ENCODE data around the gene PCSK1. TPM values are rescaled to one million over a fixed set of nuclear protein-coding genes. Genes with fewer than 3 reads are reported as not detected.

PCSK1 gene
- total RNA-seq, result not detected in 2 replicates

GRCh38 chr5:96433066-96433447 is at the start of gene PCSK1:
Gene PCSK1 (minus strand): TSS chr5:96433248. CDS start chr5:96433042, 206 bp downstream.
- H3K27me3 Mint-ChIP-seq, result peaks cover 60% of the 10 kb centered on the region
- peaks cover 30% of the 10 kb centered on the region for H3K9me3 Mint-ChIP-seq
- no peak for DNase-seq
- H3K4me1 Mint-ChIP-seq, result peaks cover 12% of the 10 kb centered on the region
- no peaks in the 10 kb centered on the region for H3K36me3 Mint-ChIP-seq (ENCODE audit: low read depth)
- no peak within 1 kb of the TSS for H3K27ac Mint-ChIP-seq
- no peak within 1 kb of the TSS for H3K4me3 Mint-ChIP-seq
- intact Hi-C loops (cut with micrococcal nuclease), result loop anchor here (10.0 kb wide), 2 partner anchors 162 to 578 kb away; no protein-coding TSS in a partner anchor

DNA sequence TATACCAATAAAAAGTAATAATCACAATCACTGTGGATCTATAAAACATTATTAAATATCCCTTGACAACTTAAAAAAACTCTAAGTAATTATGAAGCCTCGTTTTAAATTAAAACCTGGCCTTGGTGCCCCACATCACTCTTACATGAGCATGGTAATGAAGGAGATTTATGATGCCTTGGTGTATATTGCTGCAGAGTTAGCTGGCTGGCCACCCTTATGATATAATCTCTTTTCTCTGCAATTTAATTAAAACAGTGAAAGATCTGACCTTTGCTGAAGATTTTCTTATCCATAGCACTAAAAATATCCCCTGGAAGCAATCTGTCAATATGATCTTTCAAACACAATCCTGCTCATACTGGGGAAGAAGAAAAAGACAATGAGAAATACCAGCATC is 48.8 kb upstream of the PCSK1 start:
- intact Hi-C loops (cut with micrococcal nuclease), result no loop called here
- no peak overlapping the region for H3K27ac Mint-ChIP-seq
- no peaks in the 10 kb centered on the region for H3K36me3 Mint-ChIP-seq (ENCODE audit: low read depth)
- H3K4me3 Mint-ChIP-seq, result no peak overlapping the region
- DNase-seq, result no peak
- H3K27me3 Mint-ChIP-seq, result peaks cover 1% of the 10 kb centered on the region
- no peaks in the 10 kb centered on the region for H3K9me3 Mint-ChIP-seq
- no peaks in the 10 kb centered on the region for H3K4me1 Mint-ChIP-seq

DNA sequence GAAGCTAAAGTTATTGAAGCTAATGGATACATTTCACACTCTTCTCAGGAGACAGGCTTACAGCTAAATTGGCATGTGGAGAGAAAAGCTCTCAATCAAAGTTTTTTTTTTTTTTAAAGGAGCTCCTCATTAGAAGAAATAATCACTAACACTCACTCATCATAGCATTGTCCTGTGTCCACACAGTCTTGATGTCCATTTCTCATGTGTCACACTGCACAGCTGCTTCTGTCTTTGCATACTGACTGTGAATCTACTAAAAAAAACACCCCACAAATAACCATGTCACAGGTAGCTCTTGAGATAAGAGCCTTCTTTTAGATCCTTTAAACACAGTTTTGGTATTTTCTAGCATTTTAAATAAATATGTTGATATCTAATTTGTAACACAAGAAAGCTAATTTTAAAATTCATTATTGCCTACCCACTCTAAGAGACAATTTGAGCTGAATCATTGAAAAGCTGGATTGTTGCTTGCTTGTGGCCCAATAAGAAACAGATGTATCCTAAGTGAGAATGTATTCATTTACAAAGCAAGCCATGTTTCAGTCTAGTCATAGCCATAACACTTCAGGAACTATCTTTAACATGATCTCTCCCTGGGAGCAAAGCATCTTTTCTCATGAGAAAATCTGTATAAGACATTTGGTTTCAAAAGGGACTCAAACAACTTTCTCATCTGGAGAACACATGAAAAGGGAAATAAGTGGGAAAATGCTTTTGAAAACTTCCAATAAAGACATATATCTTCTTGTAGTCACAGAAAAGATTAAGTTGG is 48.1 kb upstream of the PCSK1 start:
- Mint-ChIP-seq H3K9me3 (no peaks in the 10 kb centered on the region), H3K27ac (no peak overlapping the region), H3K4me3 (no peak overlapping the region), H3K27me3 (no peaks in the 10 kb centered on the region), H3K36me3 (ENCODE audit: low read depth) (no peaks in the 10 kb centered on the region), H3K4me1 (no peaks in the 10 kb centered on the region)
- DNase-seq, result no peak
- intact Hi-C loops (cut with micrococcal nuclease), result no loop called here

GRCh38 chr5:96478983-96479382 is 45.9 kb upstream of the PCSK1 start:
- no peaks in the 10 kb centered on the region for H3K27me3 Mint-ChIP-seq
- intact Hi-C loops (cut with micrococcal nuclease), result no loop called here
- no peaks in the 10 kb centered on the region for H3K4me1 Mint-ChIP-seq
- H3K27ac Mint-ChIP-seq, result no peak overlapping the region
- H3K36me3 Mint-ChIP-seq (ENCODE audit: low read depth), result no peaks in the 10 kb centered on the region
- no peak overlapping the region for H3K4me3 Mint-ChIP-seq
- DNase-seq, result no peak
- H3K9me3 Mint-ChIP-seq, result no peaks in the 10 kb centered on the region

- no peaks in the 10 kb centered on the region for H3K36me3 Mint-ChIP-seq (ENCODE audit: low read depth)
- H3K4me3 Mint-ChIP-seq, result no peak overlapping the region
- H3K27me3 Mint-ChIP-seq, result peaks cover 6% of the 10 kb centered on the region
- no peaks in the 10 kb centered on the region for H3K4me1 Mint-ChIP-seq
- no peak overlapping the region for H3K27ac Mint-ChIP-seq
- H3K9me3 Mint-ChIP-seq, result no peaks in the 10 kb centered on the region
- intact Hi-C loops (cut with micrococcal nuclease), result no loop called here
- no peak for DNase-seq
Observed at GRCh38 chr5:96476654-96477053, 43.6 kb upstream of the PCSK1 start.

GRCh38 chr5:96474073-96474472 is 41.0 kb upstream of the PCSK1 start:
- H3K9me3 Mint-ChIP-seq, result no peaks in the 10 kb centered on the region

GRCh38 chr5:96473155-96473554 is 40.1 kb upstream of the PCSK1 start:
- Mint-ChIP-seq H3K36me3 (ENCODE audit: low read depth) (no peaks in the 10 kb centered on the region), H3K27ac (no peak overlapping the region), H3K4me3 (no peak overlapping the region), H3K27me3 (peaks cover 15% of the 10 kb centered on the region), H3K4me1 (no peaks in the 10 kb centered on the region), H3K9me3 (no peaks in the 10 kb centered on the region)
- intact Hi-C loops (cut with micrococcal nuclease), result no loop called here
- no peak for DNase-seq

More at GRCh38 chr5:96474073-96474472, 41.0 kb upstream of the PCSK1 start:
- Mint-ChIP-seq H3K27ac (no peak overlapping the region), H3K4me3 (no peak overlapping the region), H3K4me1 (no peaks in the 10 kb centered on the region), H3K27me3 (peaks cover 15% of the 10 kb centered on the region), H3K36me3 (ENCODE audit: low read depth) (no peaks in the 10 kb centered on the region)
- intact Hi-C loops (cut with micrococcal nuclease), result no loop called here
- no peak for DNase-seq

DNA sequence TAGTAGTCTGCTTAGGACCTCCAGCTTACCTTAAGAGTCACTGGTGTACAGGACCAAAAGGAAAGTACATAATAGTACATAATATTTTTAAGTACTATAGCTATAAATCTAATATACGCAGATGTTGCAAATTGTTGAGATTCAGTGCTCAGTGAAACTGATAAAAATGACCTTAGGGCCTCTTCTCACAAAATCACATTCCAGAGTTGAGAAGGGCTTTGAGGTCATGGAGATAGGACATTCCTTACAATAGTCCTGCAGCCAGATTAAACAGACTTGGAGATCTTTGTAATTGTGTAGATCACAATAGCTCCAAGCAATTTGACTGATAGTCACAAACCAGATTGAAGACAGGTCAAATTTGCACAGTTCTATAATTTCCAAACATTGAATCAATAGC is 37.7 kb upstream of the PCSK1 start:
- Mint-ChIP-seq H3K27me3 (peaks cover 16% of the 10 kb centered on the region), H3K4me1 (no peaks in the 10 kb centered on the region), H3K27ac (no peak overlapping the region), H3K4me3 (no peak overlapping the region), H3K36me3 (ENCODE audit: low read depth) (no peaks in the 10 kb centered on the region), H3K9me3 (no peaks in the 10 kb centered on the region)
- DNase-seq, result no peak
- intact Hi-C loops (cut with micrococcal nuclease), result no loop called here

- DNase-seq, result no peak
- Mint-ChIP-seq H3K9me3 (no peaks in the 10 kb centered on the region), H3K4me3 (no peak overlapping the region), H3K27ac (no peak overlapping the region), H3K27me3 (peaks cover 17% of the 10 kb centered on the region), H3K4me1 (no peaks in the 10 kb centered on the region), H3K36me3 (ENCODE audit: low read depth) (no peaks in the 10 kb centered on the region)
- intact Hi-C loops (cut with micrococcal nuclease), result no loop called here
Observed at GRCh38 chr5:96468956-96469355, 35.9 kb upstream of the PCSK1 start.

DNA sequence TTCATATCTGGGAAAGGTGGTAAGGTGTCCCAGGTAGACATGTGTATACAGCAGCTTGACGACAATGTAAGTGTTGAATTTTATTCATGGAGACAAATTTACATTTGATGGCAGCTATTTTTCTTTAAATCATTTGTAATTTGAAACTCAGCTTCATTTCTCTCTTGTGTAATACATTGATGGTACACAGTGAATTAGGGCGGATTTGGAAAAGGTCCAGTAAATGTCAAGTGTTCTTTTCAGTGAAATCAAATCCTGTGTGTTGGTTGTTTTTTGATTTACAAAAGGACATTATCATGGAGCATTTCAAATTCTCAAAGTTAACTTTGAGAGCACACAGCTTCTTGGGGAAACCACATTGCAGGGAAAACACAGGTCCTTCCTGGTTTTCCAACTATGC is 30.0 kb upstream of the PCSK1 start:
- no peak for DNase-seq
- Mint-ChIP-seq H3K36me3 (ENCODE audit: low read depth) (no peaks in the 10 kb centered on the region), H3K27ac (no peak overlapping the region), H3K9me3 (no peaks in the 10 kb centered on the region), H3K4me3 (no peak overlapping the region), H3K4me1 (no peaks in the 10 kb centered on the region), H3K27me3 (peaks cover 19% of the 10 kb centered on the region)
- intact Hi-C loops (cut with micrococcal nuclease), result no loop called here

DNA sequence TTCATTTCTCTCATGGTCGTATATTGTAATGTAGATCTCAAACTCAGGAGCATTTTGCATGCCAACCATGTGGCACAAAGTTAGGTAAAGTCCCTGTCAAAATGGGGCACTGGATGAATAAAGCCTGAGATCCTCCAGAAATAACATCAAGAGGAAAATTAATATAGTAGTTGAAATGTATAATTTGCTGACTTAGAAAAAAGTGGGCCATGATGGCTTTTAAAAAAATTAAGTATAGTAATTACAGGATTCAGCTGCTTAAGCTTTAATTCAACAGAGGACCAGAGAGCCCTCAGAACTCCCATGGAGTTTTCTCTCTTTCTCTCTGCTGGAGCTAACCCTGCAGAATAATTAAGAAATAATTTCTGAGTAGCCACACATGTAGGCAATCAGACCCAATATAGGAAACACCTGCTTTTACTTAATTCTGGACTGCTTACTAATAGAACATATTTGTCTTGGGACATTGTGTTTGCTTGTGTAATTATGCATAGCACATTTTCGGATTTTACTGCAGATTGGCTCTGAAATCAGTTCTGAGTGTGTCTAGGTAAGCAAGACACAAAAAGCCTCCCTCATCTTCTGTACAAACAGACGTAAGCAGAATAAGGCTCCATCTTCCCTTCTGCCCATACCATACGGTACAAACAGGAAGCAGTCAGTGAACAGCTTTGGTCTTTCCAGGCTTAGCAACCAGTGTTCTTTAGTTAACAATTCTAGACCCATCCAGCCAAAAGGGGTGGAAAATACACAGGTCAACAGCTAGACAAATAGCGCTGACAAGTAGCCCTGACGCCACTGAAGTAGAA is 26.5 kb upstream of the PCSK1 start:
- Mint-ChIP-seq H3K27ac (no peak overlapping the region), H3K4me1 (no peaks in the 10 kb centered on the region), H3K36me3 (ENCODE audit: low read depth) (no peaks in the 10 kb centered on the region), H3K4me3 (no peak overlapping the region), H3K27me3 (peaks cover 17% of the 10 kb centered on the region), H3K9me3 (no peaks in the 10 kb centered on the region)
- DNase-seq, result no peak
- intact Hi-C loops (cut with micrococcal nuclease), result no loop called here

- no peaks in the 10 kb centered on the region for H3K36me3 Mint-ChIP-seq (ENCODE audit: low read depth)
- intact Hi-C loops (cut with micrococcal nuclease), result no loop called here
- H3K27me3 Mint-ChIP-seq, result peaks cover 13% of the 10 kb centered on the region
- no peak for DNase-seq
- no peaks in the 10 kb centered on the region for H3K9me3 Mint-ChIP-seq
- H3K27ac Mint-ChIP-seq, result no peak overlapping the region
- H3K4me3 Mint-ChIP-seq, result no peak overlapping the region
- H3K4me1 Mint-ChIP-seq, result no peaks in the 10 kb centered on the region
Observed at GRCh38 chr5:96458176-96458575, 25.1 kb upstream of the PCSK1 start.

DNA sequence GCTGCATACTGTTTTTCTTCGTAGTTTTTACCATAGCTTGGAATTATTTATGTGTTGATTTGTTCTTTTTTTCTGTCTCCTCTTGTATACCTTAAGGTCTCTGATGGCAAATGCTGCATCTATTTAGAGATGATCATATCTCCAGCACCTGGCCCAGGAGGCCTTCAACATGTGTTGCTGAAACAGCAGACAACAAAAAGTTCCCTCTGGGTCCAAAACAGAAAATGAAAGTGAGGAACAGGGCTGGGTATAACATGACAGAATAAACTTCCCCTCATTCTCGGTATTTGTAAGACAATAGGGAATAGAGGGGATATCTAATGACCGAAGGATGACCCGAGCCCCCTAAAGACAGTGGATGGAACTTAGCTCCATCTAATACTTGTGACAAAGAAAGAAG is 22.7 kb upstream of the PCSK1 start:
- H3K27ac Mint-ChIP-seq, result no peak overlapping the region
- intact Hi-C loops (cut with micrococcal nuclease), result no loop called here
- H3K4me1 Mint-ChIP-seq, result no peaks in the 10 kb centered on the region
- H3K4me3 Mint-ChIP-seq, result no peak overlapping the region
- no peak for DNase-seq
- H3K36me3 Mint-ChIP-seq (ENCODE audit: low read depth), result no peaks in the 10 kb centered on the region
- no peaks in the 10 kb centered on the region for H3K9me3 Mint-ChIP-seq
- peaks cover 7% of the 10 kb centered on the region for H3K27me3 Mint-ChIP-seq

DNA sequence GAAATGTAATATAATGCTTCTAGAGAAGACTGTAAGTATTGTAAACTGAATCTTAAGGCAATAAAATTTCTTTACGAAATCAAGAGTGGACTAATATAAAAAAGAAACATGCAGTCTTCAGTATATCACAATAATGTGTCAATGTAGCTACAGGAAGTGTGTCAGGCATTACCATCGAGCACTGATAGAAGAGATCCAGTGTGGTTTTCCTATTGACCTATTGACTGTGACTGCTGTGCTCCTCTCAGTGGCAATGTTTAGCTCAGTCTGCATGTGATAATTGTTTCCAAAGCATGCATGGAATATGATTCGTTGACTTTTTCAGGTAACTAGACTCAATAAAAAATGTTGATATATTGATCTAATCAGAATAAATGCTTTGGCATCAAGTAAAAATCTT is 20.3 kb upstream of the PCSK1 start:
- Mint-ChIP-seq H3K27me3 (peaks cover 17% of the 10 kb centered on the region), H3K4me3 (no peak overlapping the region), H3K27ac (no peak overlapping the region), H3K9me3 (no peaks in the 10 kb centered on the region), H3K4me1 (no peaks in the 10 kb centered on the region), H3K36me3 (ENCODE audit: low read depth) (no peaks in the 10 kb centered on the region)
- intact Hi-C loops (cut with micrococcal nuclease), result no loop called here
- DNase-seq, result no peak

Data from activated CD4-positive, alpha-beta T cell treated with anti-CD3 and anti-CD28 coated beads, Interleukin-2, amount 10 ng/mL, durations not matched to agents 24 days and 14 days (primary cell).